H9 (cell line): ENCODE data around the gene VWC2. TPM values are rescaled to one million over a fixed set of nuclear protein-coding genes. Genes with fewer than 3 reads are reported as not detected.

Experiments used
- DNase-seq: peaks from one replicate; pipeline ENCODE4 v3.0.0-alpha.2; 2017
- H2AFZ ChIP-seq: one replicate; pipeline ENCODE4 v1.6.1; 2013; ENCODE audit warnings: mild to moderate bottlenecking, low read length, control low read depth, moderate library complexity
- H2AK5ac ChIP-seq: 2 replicates; pipeline ENCODE4 v1.6.1; 2013; ENCODE audit warnings: low read length, control low read depth, mixed read lengths; ENCODE audit not compliant: insufficient read length
- H2BK120ac ChIP-seq: one replicate; pipeline ENCODE4 v1.6.1; 2013; ENCODE audit warnings: low read depth, mild to moderate bottlenecking, low read length, control low read depth, inconsistent platforms; ENCODE audit not compliant: poor library complexity, severe bottlenecking
- H2BK12ac ChIP-seq: 2 replicates; pipeline ENCODE4 v1.6.1; 2013; ENCODE audit warnings: low read length, control low read depth, mixed read lengths, low read depth; ENCODE audit not compliant: insufficient read length
- H2BK15ac ChIP-seq: 2 replicates; pipeline ENCODE4 v1.6.1; 2013; ENCODE audit warnings: low read depth, low read length, control low read depth
- H2BK20ac ChIP-seq: one replicate; pipeline ENCODE4 v1.6.1; 2013; ENCODE audit warnings: low read depth, mild to moderate bottlenecking, low read length, control low read depth, inconsistent platforms; ENCODE audit not compliant: poor library complexity, severe bottlenecking
- H2BK5ac ChIP-seq: 2 replicates; pipeline ENCODE4 v1.6.1; 2013; ENCODE audit warnings: low read length, control low read depth, mixed read lengths; ENCODE audit not compliant: insufficient read length
- H3K14ac ChIP-seq: 2 replicates; pipeline ENCODE4 v1.6.1; 2013; ENCODE audit warnings: low read length, control low read depth; ENCODE audit not compliant: insufficient read depth
- H3K18ac ChIP-seq: 2 replicates; pipeline ENCODE4 v1.6.1; 2013; ENCODE audit warnings: low read depth, mild to moderate bottlenecking, mixed read lengths, low read length, control low read depth; ENCODE audit not compliant: insufficient read length
- H3K23ac ChIP-seq: 2 replicates; pipeline ENCODE4 v1.6.1; 2013; ENCODE audit warnings: low read length, control low read depth, mixed read lengths, low read depth; ENCODE audit not compliant: insufficient read length
- H3K23me2 ChIP-seq: 2 replicates; pipeline ENCODE4 v1.6.1; 2013; ENCODE audit warnings: low read depth, mild to moderate bottlenecking, mixed read lengths, low read length, control low read depth; ENCODE audit not compliant: insufficient read length, poor library complexity, severe bottlenecking
- H3K27ac ChIP-seq: 2 replicates; pipeline ENCODE4 v1.5.1; 2013; ENCODE audit warnings: low read length, control low read depth, mixed read lengths, low read depth; ENCODE audit not compliant: insufficient read length
- H3K27me3 ChIP-seq: 2 replicates; pipeline ENCODE4 v1.6.1; 2013; ENCODE audit warnings: low read length, control low read depth, inconsistent platforms; ENCODE audit not compliant: insufficient read depth
- H3K4ac ChIP-seq: 2 replicates; pipeline ENCODE4 v1.6.1; 2013; ENCODE audit warnings: low read depth, mild to moderate bottlenecking, control low read depth, inconsistent platforms, low read length, moderate library complexity
- H3K4me1 ChIP-seq: 2 replicates; pipeline ENCODE4 v1.6.1; 2013; ENCODE audit warnings: low read length, control low read depth, inconsistent platforms; ENCODE audit not compliant: insufficient read depth
- H3K4me2 ChIP-seq: 2 replicates; pipeline ENCODE4 v1.6.1; 2013; ENCODE audit warnings: low read length, control low read depth, mixed read lengths; ENCODE audit not compliant: insufficient read length, insufficient read depth
- H3K56ac ChIP-seq: 2 replicates; pipeline ENCODE4 v1.6.1; 2013; ENCODE audit warnings: low read depth, mild to moderate bottlenecking, mixed read lengths, low read length, control low read depth; ENCODE audit not compliant: insufficient read length
- H3K79me1 ChIP-seq: 2 replicates; pipeline ENCODE4 v1.6.1; 2013; ENCODE audit warnings: low read depth, mild to moderate bottlenecking, moderate library complexity, low read length, control low read depth, inconsistent platforms; ENCODE audit not compliant: insufficient read depth, poor library complexity, severe bottlenecking
- H3K79me2 ChIP-seq: 2 replicates; pipeline ENCODE4 v1.6.1; 2013; ENCODE audit warnings: low read length, control low read depth, inconsistent platforms; ENCODE audit not compliant: insufficient read depth
- H3K9ac ChIP-seq: 2 replicates; pipeline ENCODE4 v1.6.1; 2013; ENCODE audit warnings: low read length, control low read depth, mixed read lengths; ENCODE audit not compliant: insufficient read length; ENCODE audit errors: extremely low read depth
- H3K9me3 ChIP-seq: one replicate; pipeline ENCODE4 v1.6.1; 2013; ENCODE audit warnings: low read depth, low read length, inconsistent platforms; ENCODE audit not compliant: control insufficient read depth
- H3T11ph ChIP-seq: one replicate; pipeline ENCODE4 v1.6.1; 2013; ENCODE audit warnings: mild to moderate bottlenecking, low read length, control low read depth, inconsistent platforms
- H4K20me1 ChIP-seq: one replicate; pipeline ENCODE4 v1.6.1; 2013; ENCODE audit not compliant: control insufficient read depth, insufficient read length, insufficient read depth
- H4K5ac ChIP-seq: 2 replicates; pipeline ENCODE4 v1.6.1; 2013; ENCODE audit warnings: low read depth, mild to moderate bottlenecking, mixed read lengths, low read length, control low read depth; ENCODE audit not compliant: insufficient read length
- H4K8ac ChIP-seq: replicated peaks from 2 replicates; pipeline ENCODE4 v1.6.1; 2013; ENCODE audit warnings: low read length, control low read depth, mixed read lengths, low read depth; ENCODE audit not compliant: insufficient read length
- H4K91ac ChIP-seq: 2 replicates; pipeline ENCODE4 v1.6.1; 2013; ENCODE audit warnings: low read depth, mild to moderate bottlenecking, moderate library complexity, mixed read lengths, low read length, control low read depth; ENCODE audit not compliant: insufficient read length
- H3K27ac Mint-ChIP-seq, 3 experiments: 2 replicates in 2 of 3; 3 replicates in 1 of 3; pipeline ENCODE4 v1.8.0; 2020 to 2021; ENCODE audit warnings: mixed read lengths in 3 of 3, mild to moderate bottlenecking in 1 of 3, moderate library complexity in 1 of 3
- H3K27me3 Mint-ChIP-seq: 2 replicates; pipeline ENCODE4 v1.8.0; 2021; ENCODE audit warnings: low read depth, mild to moderate bottlenecking, moderate library complexity, mixed read lengths
- H3K36me3 Mint-ChIP-seq, 3 experiments: 2 replicates in 2 of 3; 3 replicates in 1 of 3; pipeline ENCODE4 v1.8.0; 2020 to 2021; ENCODE audit warnings: low read depth in 3 of 3, mixed read lengths in 3 of 3; ENCODE audit not compliant: insufficient read depth in 1 of 3
- H3K4me1 Mint-ChIP-seq, 2 experiments: 2 replicates each; pipeline ENCODE4 v1.8.0; 2020; ENCODE audit warnings: mixed read lengths in 2 of 2
- H3K4me3 Mint-ChIP-seq, 2 experiments: 2 replicates in 1 of 2; 3 replicates in 1 of 2; pipeline ENCODE4 v1.8.0; 2020 to 2021; ENCODE audit warnings: mild to moderate bottlenecking in 2 of 2, mixed read lengths in 2 of 2, moderate library complexity in 1 of 2
- H3K9me3 Mint-ChIP-seq, 2 experiments: 2 replicates in 1 of 2; 3 replicates in 1 of 2; pipeline ENCODE4 v1.8.0; 2020; ENCODE audit warnings: mild to moderate bottlenecking in 2 of 2, mixed read lengths in 2 of 2, moderate library complexity in 1 of 2
- WGBS: extraction: QIAGEN DNeasy Blood & Tissue Kit; methylation state at CpG from one replicate; pipeline ENCODE4 v1.1.7; 2013; ENCODE audit warnings: missing lambda C conversion rate, low lambda C conversion rate, mixed read lengths; ENCODE audit not compliant: insufficient read length; ENCODE audit errors: extremely low coverage; 5-methylcytosine and 5-hydroxymethylcytosine counted together
- total RNA-seq: library from RNA; stranded (reverse); gene quantifications from 2 replicates; pipeline ENCODE4 v1.2.1, GENCODE V29; 2021
- TF ChIP-seq, protein P1 (sequence below): fragments of 200-600 bp; sonication (generic); conservative IDR thresholded peaks from 3 replicates; pipeline ENCODE4 v1.8.0; 2021; ENCODE audit warnings: antibody characterized with exemption, mild to moderate bottlenecking

The VWC2 gene
- total RNA-seq, 1 experiment from 2014 or later: 0.02 TPM

DNA sequence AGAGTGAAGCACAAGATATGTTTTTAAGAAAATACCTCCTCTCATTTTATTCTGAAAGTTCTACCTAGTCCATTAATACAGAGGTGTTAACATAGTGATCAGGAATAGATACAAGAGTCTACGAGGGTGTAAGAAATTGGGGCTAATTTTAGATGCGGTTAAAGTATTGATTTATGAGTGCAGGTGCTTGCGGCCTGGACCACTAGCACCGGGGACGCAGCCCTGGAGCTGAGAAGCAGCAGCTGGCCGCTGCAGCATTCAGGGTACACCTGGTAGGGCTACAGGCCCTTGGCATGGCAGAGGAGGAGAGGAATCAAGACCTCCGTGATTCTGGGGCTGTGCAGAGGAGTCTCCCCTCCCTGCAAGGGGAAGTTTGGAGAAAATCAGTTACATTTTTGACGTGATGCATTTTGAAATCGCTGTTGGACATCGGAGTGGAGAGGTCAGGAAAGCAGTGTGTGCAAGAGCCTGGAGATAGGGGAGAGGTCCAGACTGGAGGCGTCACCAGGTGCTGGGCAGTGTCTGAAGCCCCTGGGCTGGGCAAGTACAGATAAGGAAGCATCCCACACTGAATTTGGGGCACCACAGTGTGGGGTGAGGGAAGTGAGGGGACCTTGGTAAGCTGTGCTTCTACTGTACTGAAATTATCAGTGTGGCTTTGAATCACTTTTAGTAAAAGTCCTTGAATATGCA is 112.3 kb downstream of the VWC2 start:
- Histone ChIP-seq H3K23ac (no peak overlapping the region), H2BK12ac (no peak overlapping the region), H4K20me1 (no peaks in the 10 kb centered on the region), H3K79me2 (no peaks in the 10 kb centered on the region), H2AK5ac (no peak overlapping the region), H2BK20ac (no peak overlapping the region), H3K79me1 (no peaks in the 10 kb centered on the region), H3K9ac (no peak overlapping the region), H3K9me3 (no peaks in the 10 kb centered on the region), H3T11ph (no peak overlapping the region), H3K4ac (no peak overlapping the region), H3K4me2 (no peak overlapping the region), H3K4me1 (no peaks in the 10 kb centered on the region), H3K18ac (no peak overlapping the region), H3K27ac (no peak overlapping the region), H2BK120ac (no peak overlapping the region), H3K27me3 (no peaks in the 10 kb centered on the region), H4K5ac (no peak overlapping the region), H4K91ac (no peak overlapping the region), H2AFZ (no peak overlapping the region), H3K23me2 (no peaks in the 10 kb centered on the region), H4K8ac (no peak overlapping the region), H3K56ac (no peak overlapping the region), H2BK5ac (no peak overlapping the region), H2BK15ac (no peak overlapping the region), H3K14ac (no peak overlapping the region)
- no peak for DNase-seq
- Mint-ChIP-seq H3K4me3 (no peak overlapping the region), H3K27me3 (no peaks in the 10 kb centered on the region), H3K9me3 (peaks cover 11 to 12% of the 10 kb centered on the region in 2 experiments; a peak in 4 of 5 replicates), H3K27ac (no peak overlapping the region), H3K4me1 (peaks cover 4 to 10% of the 10 kb centered on the region in 2 experiments), H3K36me3 (peaks cover 0 to 16% (median 5%) of the 10 kb centered on the region in 3 experiments; a peak in 5 of 7 replicates)
- TF ChIP-seq, protein P1, sequence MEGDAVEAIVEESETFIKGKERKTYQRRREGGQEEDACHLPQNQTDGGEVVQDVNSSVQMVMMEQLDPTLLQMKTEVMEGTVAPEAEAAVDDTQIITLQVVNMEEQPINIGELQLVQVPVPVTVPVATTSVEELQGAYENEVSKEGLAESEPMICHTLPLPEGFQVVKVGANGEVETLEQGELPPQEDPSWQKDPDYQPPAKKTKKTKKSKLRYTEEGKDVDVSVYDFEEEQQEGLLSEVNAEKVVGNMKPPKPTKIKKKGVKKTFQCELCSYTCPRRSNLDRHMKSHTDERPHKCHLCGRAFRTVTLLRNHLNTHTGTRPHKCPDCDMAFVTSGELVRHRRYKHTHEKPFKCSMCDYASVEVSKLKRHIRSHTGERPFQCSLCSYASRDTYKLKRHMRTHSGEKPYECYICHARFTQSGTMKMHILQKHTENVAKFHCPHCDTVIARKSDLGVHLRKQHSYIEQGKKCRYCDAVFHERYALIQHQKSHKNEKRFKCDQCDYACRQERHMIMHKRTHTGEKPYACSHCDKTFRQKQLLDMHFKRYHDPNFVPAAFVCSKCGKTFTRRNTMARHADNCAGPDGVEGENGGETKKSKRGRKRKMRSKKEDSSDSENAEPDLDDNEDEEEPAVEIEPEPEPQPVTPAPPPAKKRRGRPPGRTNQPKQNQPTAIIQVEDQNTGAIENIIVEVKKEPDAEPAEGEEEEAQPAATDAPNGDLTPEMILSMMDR: no peak
- WGBS: no CpG with 5 or more reads among the region's 11 CpGs
